Body of pancreas (tissue), 4 donors: ENCODE measurements around the gene ZNF592. TPM values are rescaled to one million over a fixed set of nuclear protein-coding genes. Genes with fewer than 3 reads are reported as not detected.

Experiments
- ATAC-seq: fragments of 150-250 bp; one replicate; pipeline ENCODE4 v1.9.1; 2016
- DNase-seq, 4 donors: peaks; one replicate each; pipeline ENCODE4 v3.0.0-alpha.2; 2019
- H3K27ac ChIP-seq, 4 donors: fragments of 200-600 bp; sonication (generic); 1 replicate in 3 of 4; 2 replicates in 1 of 4; pipeline versions ENCODE4 v1.5.1 to v1.6.1; 2016 to 2019; ENCODE audit warnings: mild to moderate bottlenecking in 1 of 4, mixed read lengths in 1 of 4, moderate library complexity in 1 of 4
- H3K27me3 ChIP-seq, 2 donors: fragments of 200-600 bp; sonication (generic); one replicate each; pipeline ENCODE4 v1.6.0; 2016; ENCODE audit warnings: mild to moderate bottlenecking in 1 of 2
- H3K36me3 ChIP-seq, 2 donors: fragments of 200-600 bp; sonication (generic); replicated peaks in 1 of 2; 2 replicates each; pipeline ENCODE4 v1.5.1; 2016; ENCODE audit warnings: low read depth in 2 of 2; ENCODE audit not compliant: insufficient read depth in 1 of 2
- H3K4me1 ChIP-seq: fragments of 200-600 bp; sonication (generic); one replicate; pipeline ENCODE4 v1.6.0; 2016
- H3K4me3 ChIP-seq, 2 donors: fragments of 200-600 bp; sonication (generic); 1 replicate in 1 of 2; 2 replicates in 1 of 2; pipeline ENCODE4 v1.5.1; 2016 to 2019
- H3K9me3 ChIP-seq, 3 donors: fragments of 200-600 bp; sonication (generic); 1 replicate in 2 of 3; 2 replicates in 1 of 3; pipeline ENCODE4 v1.5.1; 2016
- POLR2A ChIP-seq, 3 donors: fragments of 450-650 bp; IDR thresholded peaks; one replicate each; pipeline ENCODE4 v1.6.1; 2016; ENCODE audit warnings: antibody characterized with exemption in 3 of 3, mild to moderate bottlenecking in 2 of 3
- WGBS, 2 donors: methylation state at CpG; one replicate each; pipeline ENCODE4 v1.1.5; 2017; 5-methylcytosine and 5-hydroxymethylcytosine counted together
- intact Hi-C: fragments of 100-400 bp; cut with DNase I; formaldehyde crosslinking; loops from one replicate; pipeline ENCODE4 v1.15.1; 2023
- total RNA-seq, 2 donors: library from RNA; depleted of rRNA; stranded (reverse); fragments of >200 nt; gene quantifications; one replicate each; pipeline ENCODE4 v1.1.0, GENCODE V29; 2016
- TF ChIP-seq, protein P1 (sequence below), 7 experiments: fragments of 450-650 bp in 4 of 7; fragments of 200-600 bp in 3 of 7; sonication (generic) in 3 of 7; IDR thresholded peaks; one replicate each; pipeline ENCODE4 v1.5.1; 2016 to 2019; ENCODE audit warnings: antibody characterized with exemption in 7 of 7

ZNF592 gene
- total RNA-seq, 2 donors from 2014 or later: 14.3 to 20.8 TPM

DNA sequence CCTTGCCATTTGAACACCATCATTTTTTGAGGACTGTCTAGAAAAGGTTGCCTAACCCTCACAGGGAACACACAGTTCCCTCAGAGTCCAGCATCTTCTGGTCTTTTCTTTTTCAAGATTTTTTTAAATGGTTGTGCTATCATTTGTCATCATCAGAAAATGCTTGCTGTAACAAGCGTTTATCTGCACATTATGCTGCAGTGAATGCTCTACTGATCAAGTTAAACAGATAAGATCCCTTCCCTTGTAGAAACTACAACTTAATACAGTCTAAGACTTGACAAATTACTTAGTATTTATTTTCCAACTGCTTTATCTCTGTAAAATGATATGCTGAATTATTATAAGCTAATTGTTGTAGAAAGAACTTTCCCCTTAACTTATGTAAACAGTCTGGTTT lies 56.8 kb downstream of the ZNF592 start:
- intact Hi-C loops: no loop called here

DNA sequence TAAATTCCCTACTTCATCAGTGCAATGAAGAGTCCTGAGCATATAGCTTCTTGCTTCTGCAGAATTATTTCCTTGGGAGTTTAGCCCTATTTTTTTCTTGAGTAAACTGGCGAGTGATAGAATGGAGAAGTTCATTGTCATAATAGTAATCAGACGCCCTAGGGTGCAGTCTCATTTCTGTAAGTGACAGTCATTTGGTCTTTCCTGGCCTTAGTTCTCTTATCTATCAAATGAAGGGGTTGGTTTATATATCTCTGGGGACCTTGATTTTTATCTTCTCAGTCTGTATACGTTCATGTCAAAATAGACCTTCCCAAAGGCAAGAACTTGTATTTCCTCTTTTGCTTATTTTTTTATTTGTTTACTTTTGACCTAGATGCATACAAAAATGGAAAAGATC lies 58.8 kb downstream of the ZNF592 start:
- 80 to 84% methylated on average over 3 of the region's 3 CpGs for WGBS, 2 donors
- TF ChIP-seq, protein P1, sequence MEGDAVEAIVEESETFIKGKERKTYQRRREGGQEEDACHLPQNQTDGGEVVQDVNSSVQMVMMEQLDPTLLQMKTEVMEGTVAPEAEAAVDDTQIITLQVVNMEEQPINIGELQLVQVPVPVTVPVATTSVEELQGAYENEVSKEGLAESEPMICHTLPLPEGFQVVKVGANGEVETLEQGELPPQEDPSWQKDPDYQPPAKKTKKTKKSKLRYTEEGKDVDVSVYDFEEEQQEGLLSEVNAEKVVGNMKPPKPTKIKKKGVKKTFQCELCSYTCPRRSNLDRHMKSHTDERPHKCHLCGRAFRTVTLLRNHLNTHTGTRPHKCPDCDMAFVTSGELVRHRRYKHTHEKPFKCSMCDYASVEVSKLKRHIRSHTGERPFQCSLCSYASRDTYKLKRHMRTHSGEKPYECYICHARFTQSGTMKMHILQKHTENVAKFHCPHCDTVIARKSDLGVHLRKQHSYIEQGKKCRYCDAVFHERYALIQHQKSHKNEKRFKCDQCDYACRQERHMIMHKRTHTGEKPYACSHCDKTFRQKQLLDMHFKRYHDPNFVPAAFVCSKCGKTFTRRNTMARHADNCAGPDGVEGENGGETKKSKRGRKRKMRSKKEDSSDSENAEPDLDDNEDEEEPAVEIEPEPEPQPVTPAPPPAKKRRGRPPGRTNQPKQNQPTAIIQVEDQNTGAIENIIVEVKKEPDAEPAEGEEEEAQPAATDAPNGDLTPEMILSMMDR (IDR thresholded peaks at IDR 0.05): no peak
- no peak for TF ChIP-seq POLR2A (IDR thresholded peaks at IDR 0.05)
- H3K27me3 ChIP-seq: no peaks in the 10 kb centered on the region

More for the DNA sequence above, 56.8 kb downstream of the ZNF592 start:
- H3K4me1 ChIP-seq: no peaks in the 10 kb centered on the region
- H3K9me3 ChIP-seq: no peaks in the 10 kb centered on the region
- no peak for TF ChIP-seq POLR2A (IDR thresholded peaks at IDR 0.05)
- TF ChIP-seq, protein P1 (IDR thresholded peaks at IDR 0.05): no peak
- H3K36me3 ChIP-seq: peaks cover 0 to 23% of the 10 kb centered on the region in 2 donors
- no peak overlapping the region for H3K27ac ChIP-seq
- 44 to 48% methylated on average over 1 of the region's 1 CpG for WGBS, 2 donors
- ATAC-seq (no peak), DNase-seq (no peak)
- no peak overlapping the region for H3K4me3 ChIP-seq
- H3K27me3 ChIP-seq: no peaks in the 10 kb centered on the region

DNA sequence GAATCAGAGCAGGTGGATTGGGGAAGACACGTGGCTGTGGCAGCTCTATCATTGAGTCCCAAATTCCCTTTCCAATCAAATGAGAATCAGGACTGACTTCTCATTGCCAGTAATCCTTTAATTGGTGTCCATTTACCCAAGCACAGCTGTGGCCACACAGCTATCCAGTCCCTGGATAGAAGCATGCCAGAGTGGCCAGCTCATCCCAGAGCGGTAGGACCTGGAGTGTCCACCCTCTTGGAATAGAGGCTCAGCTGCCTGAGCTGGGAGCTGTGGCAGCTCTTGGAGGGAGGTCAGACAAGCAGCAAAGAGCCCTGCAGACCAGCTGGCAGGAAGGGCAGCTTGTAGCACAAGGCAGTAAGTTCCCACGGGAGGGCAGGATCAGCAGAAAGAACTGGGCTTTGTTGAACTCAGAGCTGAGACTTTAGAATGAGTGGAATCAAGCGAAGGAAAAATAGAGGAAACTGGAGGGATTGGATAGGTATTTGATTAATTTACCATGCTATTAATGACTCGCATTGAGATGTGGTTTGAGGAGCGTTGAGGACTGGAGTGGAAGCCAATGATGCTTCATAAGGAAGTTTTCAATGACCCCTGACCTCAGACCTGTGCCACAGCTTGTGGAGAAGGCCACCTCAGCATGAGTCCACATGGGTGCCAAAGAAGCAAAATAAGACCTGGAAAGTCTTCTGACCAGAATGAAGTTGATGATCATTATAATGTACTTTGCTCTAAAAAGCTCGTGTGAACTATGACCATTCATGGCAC lies 61.9 kb downstream of the ZNF592 start:
- Histone ChIP-seq H3K4me1 (no peaks in the 10 kb centered on the region), H3K4me3 (no peak overlapping the region), H3K27me3 (no peaks in the 10 kb centered on the region), H3K36me3 (no peaks in the 10 kb centered on the region), H3K27ac (no peak overlapping the region), H3K9me3 (no peaks in the 10 kb centered on the region)
- intact Hi-C loops: no loop called here
- 91 to 95% methylated on average over 7 of the region's 7 CpGs for WGBS, 2 donors
- DNase-seq (no peak), ATAC-seq (no peak)
- TF ChIP-seq, protein P1 (IDR thresholded peaks at IDR 0.05): no peak
- no peak for TF ChIP-seq POLR2A (IDR thresholded peaks at IDR 0.05)

More for the DNA sequence above, 58.8 kb downstream of the ZNF592 start:
- Histone ChIP-seq H3K9me3 (no peaks in the 10 kb centered on the region), H3K27ac (no peak overlapping the region), H3K4me3 (no peak overlapping the region), H3K4me1 (no peaks in the 10 kb centered on the region), H3K36me3 (peaks cover 0 to 9% of the 10 kb centered on the region in 2 donors)
- intact Hi-C loops: no loop called here
- DNase-seq: no peak
- no peak for ATAC-seq

DNA sequence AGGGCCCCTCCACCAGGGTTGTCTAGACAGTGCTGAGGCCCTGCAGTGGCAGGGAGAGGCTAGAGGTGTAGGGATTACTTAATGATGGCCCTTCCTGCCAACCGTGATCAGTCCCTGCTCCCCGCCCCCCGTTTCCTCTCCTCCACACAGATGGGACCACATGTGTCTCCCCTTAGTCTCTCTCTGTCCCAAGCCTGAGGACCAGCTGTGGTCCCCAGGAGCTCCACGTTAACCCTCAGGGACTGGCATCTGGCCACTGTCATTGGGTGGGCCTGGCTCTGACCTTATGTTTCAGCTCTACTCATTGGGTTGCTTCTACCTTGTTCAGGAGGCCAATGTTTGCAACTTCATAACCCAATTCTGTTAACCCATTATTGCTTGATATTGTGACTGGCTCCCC lies 62.8 kb downstream of the ZNF592 start:
- no peaks in the 10 kb centered on the region for H3K27me3 ChIP-seq
- TF ChIP-seq POLR2A (IDR thresholded peaks at IDR 0.05): no peak
- TF ChIP-seq, protein P1 (IDR thresholded peaks at IDR 0.05): no peak
- intact Hi-C loops: no loop called here
- DNase-seq (no peak), ATAC-seq (no peak)
- H3K27ac ChIP-seq: no peak overlapping the region
- 82 to 85% methylated on average over 4 of the region's 4 CpGs for WGBS, 2 donors
- no peak overlapping the region for H3K4me3 ChIP-seq
- no peaks in the 10 kb centered on the region for H3K9me3 ChIP-seq
- H3K4me1 ChIP-seq: no peaks in the 10 kb centered on the region
- H3K36me3 ChIP-seq: no peaks in the 10 kb centered on the region

DNA sequence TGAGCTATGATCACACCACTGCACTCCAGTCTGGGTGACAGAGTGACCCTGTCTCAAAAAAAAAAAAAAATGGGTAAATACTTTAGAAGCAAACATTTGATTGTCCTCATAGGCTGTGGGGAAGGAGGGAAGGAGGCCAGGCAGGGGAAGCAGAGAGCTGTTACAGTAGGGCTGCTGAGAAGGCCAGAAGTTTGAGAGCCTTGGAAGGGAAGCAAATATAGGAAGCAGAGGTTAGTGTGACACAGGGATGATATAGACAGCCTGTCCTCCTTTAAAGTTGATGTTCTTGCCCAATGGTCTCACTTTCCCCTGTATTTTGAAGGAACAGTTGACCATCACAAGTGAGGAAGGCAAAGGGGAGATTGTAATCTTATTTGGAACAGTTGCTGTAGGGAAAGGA lies 63.4 kb downstream of the ZNF592 start:
- intact Hi-C loops: no loop called here
- TF ChIP-seq, protein P1 (IDR thresholded peaks at IDR 0.05): no peak
- no peak for TF ChIP-seq POLR2A (IDR thresholded peaks at IDR 0.05)
- no peaks in the 10 kb centered on the region for H3K4me1 ChIP-seq
- DNase-seq (no peak), ATAC-seq (no peak)
- no peak overlapping the region for H3K27ac ChIP-seq
- no peak overlapping the region for H3K4me3 ChIP-seq
- H3K27me3 ChIP-seq: no peaks in the 10 kb centered on the region
- no peaks in the 10 kb centered on the region for H3K36me3 ChIP-seq
- no peaks in the 10 kb centered on the region for H3K9me3 ChIP-seq
